ENCODE data around the gene C8G.

The C8G gene

DNA sequence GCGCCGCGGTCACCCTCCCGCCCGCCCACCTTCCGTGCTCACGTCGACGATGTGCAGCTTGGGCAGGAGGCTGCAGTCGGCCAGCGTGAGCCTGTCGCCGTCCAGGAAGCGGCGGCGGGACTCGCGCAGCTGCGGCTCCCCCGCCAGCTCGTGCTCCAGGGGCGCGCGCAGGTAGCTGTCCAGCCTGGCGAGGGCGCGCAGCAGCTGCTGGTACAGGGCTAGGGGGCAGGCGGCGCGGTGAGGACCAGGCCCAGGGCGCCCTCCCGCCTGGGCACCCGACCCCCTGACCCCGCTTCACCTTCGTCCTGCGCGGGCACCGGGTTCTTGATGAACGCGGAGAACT, 49.8 kb downstream of the C8G start:
- Histone ChIP-seq H3K4me1 (ENCODE audit: insufficient read depth, low read length) (peaks cover 16% of the 10 kb centered on the region), H3K36me3 (ENCODE audit: insufficient read depth, low read length) (peaks cover 12% of the 10 kb centered on the region), H3K9ac (ENCODE audit: low read depth, low read length) (no peak overlapping the region), H3K79me2 (ENCODE audit: insufficient read depth, low read length) (peaks cover 16% of the 10 kb centered on the region), H3K4me3 (ENCODE audit: low read depth in 1 of 2, low read length in 2 of 2) (no peak overlapping the region), H2AFZ (ENCODE audit: low read depth, low read length) (no peak overlapping the region), H3K9me3 (ENCODE audit: insufficient read depth, low read length, severe bottlenecking) (no peaks in the 10 kb centered on the region), H3K27me3 (ENCODE audit: insufficient read depth, low read length, poor library complexity) (peaks cover 2% of the 10 kb centered on the region), H4K20me1 (ENCODE audit: insufficient read depth, low read length) (peaks cover 26% of the 10 kb centered on the region), H3K27ac (ENCODE audit: low read length) (no peak overlapping the region), H3K4me2 (ENCODE audit: insufficient read depth, low read length) (no peak overlapping the region)
- TF ChIP-seq EZH2 (IDR thresholded peaks at IDR 0.05; ENCODE audit: borderline replicate concordance, low read depth, low read length, severe bottlenecking) = no peak
- TF ChIP-seq, protein P1, sequence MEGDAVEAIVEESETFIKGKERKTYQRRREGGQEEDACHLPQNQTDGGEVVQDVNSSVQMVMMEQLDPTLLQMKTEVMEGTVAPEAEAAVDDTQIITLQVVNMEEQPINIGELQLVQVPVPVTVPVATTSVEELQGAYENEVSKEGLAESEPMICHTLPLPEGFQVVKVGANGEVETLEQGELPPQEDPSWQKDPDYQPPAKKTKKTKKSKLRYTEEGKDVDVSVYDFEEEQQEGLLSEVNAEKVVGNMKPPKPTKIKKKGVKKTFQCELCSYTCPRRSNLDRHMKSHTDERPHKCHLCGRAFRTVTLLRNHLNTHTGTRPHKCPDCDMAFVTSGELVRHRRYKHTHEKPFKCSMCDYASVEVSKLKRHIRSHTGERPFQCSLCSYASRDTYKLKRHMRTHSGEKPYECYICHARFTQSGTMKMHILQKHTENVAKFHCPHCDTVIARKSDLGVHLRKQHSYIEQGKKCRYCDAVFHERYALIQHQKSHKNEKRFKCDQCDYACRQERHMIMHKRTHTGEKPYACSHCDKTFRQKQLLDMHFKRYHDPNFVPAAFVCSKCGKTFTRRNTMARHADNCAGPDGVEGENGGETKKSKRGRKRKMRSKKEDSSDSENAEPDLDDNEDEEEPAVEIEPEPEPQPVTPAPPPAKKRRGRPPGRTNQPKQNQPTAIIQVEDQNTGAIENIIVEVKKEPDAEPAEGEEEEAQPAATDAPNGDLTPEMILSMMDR (IDR thresholded peaks at IDR 0.05; ENCODE audit: borderline replicate concordance, extremely low read depth, low read length, poor library complexity, severe bottlenecking) = no peak
- DNase-seq (no peak), ATAC-seq (ENCODE audit: insufficient read depth, low read depth) (no peak)

DNA sequence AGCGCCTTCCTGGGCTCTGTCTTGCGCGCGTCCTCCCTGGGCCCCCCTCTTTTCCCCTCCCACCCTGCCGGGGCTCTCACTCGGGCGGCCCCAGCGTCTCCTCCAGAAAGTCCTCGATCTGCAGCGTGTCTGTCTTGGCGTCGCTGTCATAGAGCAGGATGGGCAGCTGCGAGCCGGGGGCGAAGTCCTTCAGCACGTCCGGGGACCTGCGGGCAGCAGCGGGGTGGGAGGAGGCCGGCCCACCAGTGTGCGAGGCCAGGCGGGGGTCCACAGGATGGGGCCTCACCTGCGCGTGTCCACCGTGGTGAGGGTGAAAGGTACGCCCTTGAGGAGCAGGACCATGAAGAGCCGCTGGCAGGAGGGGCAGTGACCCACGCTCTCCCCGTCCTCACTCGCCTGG, 50.3 kb downstream of the C8G start:
- no peak overlapping the region for H2AFZ ChIP-seq (ENCODE audit: low read depth, low read length)

DNA sequence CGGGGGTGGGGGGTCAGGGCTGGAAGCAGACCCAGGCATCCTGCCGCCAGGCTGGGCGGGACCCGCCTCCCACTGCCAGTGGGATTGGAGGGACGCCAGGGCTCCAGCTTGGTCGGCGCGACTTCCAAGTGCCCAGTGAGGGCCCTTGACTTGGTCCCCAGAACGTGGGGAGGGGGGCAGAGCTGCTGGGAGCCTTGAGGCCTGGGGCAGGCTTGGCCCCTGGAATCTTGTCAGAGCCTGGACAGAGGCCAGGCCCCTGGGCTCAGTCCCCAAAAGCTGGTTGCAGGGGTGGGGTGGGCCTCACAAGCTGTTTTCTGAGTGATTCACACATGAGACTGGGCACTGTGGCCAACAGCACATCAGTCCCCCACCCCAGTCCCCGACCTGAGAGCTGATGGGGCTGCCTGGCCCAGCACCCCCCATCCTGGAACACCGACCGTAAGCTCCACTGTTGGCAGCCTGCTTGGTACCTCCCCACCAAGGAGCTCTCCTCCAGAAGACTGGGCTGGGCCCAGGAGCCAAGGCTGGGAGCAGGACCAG, 50.8 kb downstream of the C8G start:
- ATAC-seq (ENCODE audit: insufficient read depth, low read depth) (no peak), DNase-seq (no peak)
- H3K27ac ChIP-seq (ENCODE audit: low read length) = no peak overlapping the region
- H3K4me3 ChIP-seq (ENCODE audit: low read depth in 1 of 2, low read length in 2 of 2) = no peak overlapping the region
- no peak overlapping the region for H3K4me2 ChIP-seq (ENCODE audit: insufficient read depth, low read length)
- H3K27me3 ChIP-seq (ENCODE audit: insufficient read depth, low read length, poor library complexity) = peaks cover 2% of the 10 kb centered on the region
- H3K36me3 ChIP-seq (ENCODE audit: insufficient read depth, low read length) = peaks cover 12% of the 10 kb centered on the region
- H4K20me1 ChIP-seq (ENCODE audit: insufficient read depth, low read length) = peaks cover 26% of the 10 kb centered on the region
- peaks cover 16% of the 10 kb centered on the region for H3K4me1 ChIP-seq (ENCODE audit: insufficient read depth, low read length)
- H3K9ac ChIP-seq (ENCODE audit: low read depth, low read length) = no peak overlapping the region
- H3K79me2 ChIP-seq (ENCODE audit: insufficient read depth, low read length) = peaks cover 16% of the 10 kb centered on the region
- no peak for TF ChIP-seq EZH2 (IDR thresholded peaks at IDR 0.05; ENCODE audit: borderline replicate concordance, low read depth, low read length, severe bottlenecking)
- TF ChIP-seq, protein P1 (IDR thresholded peaks at IDR 0.05; ENCODE audit: borderline replicate concordance, extremely low read depth, low read length, poor library complexity, severe bottlenecking) = no peak
- H2AFZ ChIP-seq (ENCODE audit: low read depth, low read length) = no peak overlapping the region
- H3K9me3 ChIP-seq (ENCODE audit: insufficient read depth, low read length, severe bottlenecking) = no peaks in the 10 kb centered on the region

More for the DNA sequence above, 50.3 kb downstream of the C8G start:
- no peak overlapping the region for H3K9ac ChIP-seq (ENCODE audit: low read depth, low read length)
- H3K36me3 ChIP-seq (ENCODE audit: insufficient read depth, low read length) = peaks cover 12% of the 10 kb centered on the region
- TF ChIP-seq, protein P1 (IDR thresholded peaks at IDR 0.05; ENCODE audit: borderline replicate concordance, extremely low read depth, low read length, poor library complexity, severe bottlenecking) = no peak
- no peak for TF ChIP-seq EZH2 (IDR thresholded peaks at IDR 0.05; ENCODE audit: borderline replicate concordance, low read depth, low read length, severe bottlenecking)
- DNase-seq (no peak), ATAC-seq (ENCODE audit: insufficient read depth, low read depth) (no peak)
- peaks cover 26% of the 10 kb centered on the region for H4K20me1 ChIP-seq (ENCODE audit: insufficient read depth, low read length)
- no peak overlapping the region for H3K27ac ChIP-seq (ENCODE audit: low read length)
- H3K4me1 ChIP-seq (ENCODE audit: insufficient read depth, low read length) = peaks cover 16% of the 10 kb centered on the region
- no peaks in the 10 kb centered on the region for H3K9me3 ChIP-seq (ENCODE audit: insufficient read depth, low read length, severe bottlenecking)
- H3K4me3 ChIP-seq (ENCODE audit: low read depth in 1 of 2, low read length in 2 of 2) = no peak overlapping the region
- no peak overlapping the region for H3K4me2 ChIP-seq (ENCODE audit: insufficient read depth, low read length)
- peaks cover 2% of the 10 kb centered on the region for H3K27me3 ChIP-seq (ENCODE audit: insufficient read depth, low read length, poor library complexity)
- H3K79me2 ChIP-seq (ENCODE audit: insufficient read depth, low read length) = peaks cover 16% of the 10 kb centered on the region
